CD4-positive, CD25-positive, alpha-beta regulatory T cell (primary cell): Measurements from ENCODE around the gene ASPDH. TPM values are rescaled to one million over a fixed set of nuclear protein-coding genes. Genes with fewer than 3 reads are reported as not detected.

Source experiments
- ATAC-seq, 2 donors: fragments of 150-1000 bp; cut with Tn5 transposase; one replicate each; pipeline ENCODE4 v1.10.0; 2021; ENCODE audit warnings: low read depth in 2 of 2, moderate number of reproducible peaks in 2 of 2, moderate library complexity in 1 of 2
- DNase-seq, 3 donors: peaks; one replicate each; pipeline versions ENCODE4 v3.0.0 to v3.0.0-alpha.2; 2012 to 2022; ENCODE audit warnings: mixed read lengths in 1 of 3
- H3K27ac ChIP-seq: one replicate; pipeline ENCODE4 v1.7.0; 2013; ENCODE audit warnings: mild to moderate bottlenecking, low read length; ENCODE audit not compliant: insufficient read depth, poor library complexity, severe bottlenecking
- H3K27me3 ChIP-seq: one replicate; pipeline ENCODE4 v1.7.0; 2013; ENCODE audit warnings: low read length; ENCODE audit not compliant: control insufficient read depth, insufficient read depth
- H3K36me3 ChIP-seq: one replicate; pipeline ENCODE4 v1.7.0; 2013; ENCODE audit warnings: mild to moderate bottlenecking, low read length, moderate library complexity; ENCODE audit not compliant: control insufficient read depth, insufficient read depth
- H3K4me1 ChIP-seq: 2 replicates; pipeline ENCODE4 v1.7.0; 2013; ENCODE audit warnings: mild to moderate bottlenecking, low read length; ENCODE audit not compliant: insufficient read depth, control insufficient read depth, poor library complexity, severe bottlenecking
- H3K4me3 ChIP-seq: one replicate; pipeline ENCODE4 v1.7.0; 2013; ENCODE audit warnings: low read depth, mild to moderate bottlenecking, low read length, moderate library complexity
- H3K9me3 ChIP-seq, 2 experiments: 1 replicate in 1 of 2; 2 replicates in 1 of 2; pipeline ENCODE4 v1.7.0; 2013; ENCODE audit warnings: low read length in 2 of 2, mild to moderate bottlenecking in 1 of 2, moderate library complexity in 1 of 2; ENCODE audit not compliant: control insufficient read depth in 2 of 2
- H3K27ac Mint-ChIP-seq, 3 donors: one replicate each; pipeline ENCODE4 v1.8.0; 2020 to 2022; ENCODE audit warnings: mild to moderate bottlenecking in 3 of 3, mixed read lengths in 3 of 3, moderate library complexity in 2 of 3
- H3K27me3 Mint-ChIP-seq: one replicate; pipeline ENCODE4 v1.8.0; 2022; ENCODE audit warnings: mild to moderate bottlenecking, mixed read lengths
- H3K36me3 Mint-ChIP-seq: one replicate; pipeline ENCODE4 v1.8.0; 2020; ENCODE audit warnings: mixed read lengths
- H3K4me1 Mint-ChIP-seq, 4 donors: one replicate each; pipeline ENCODE4 v1.8.0; 2020 to 2022; ENCODE audit warnings: mixed read lengths in 4 of 4, mild to moderate bottlenecking in 1 of 4
- H3K4me3 Mint-ChIP-seq, 4 donors: one replicate each; pipeline ENCODE4 v1.8.0; 2020 to 2022; ENCODE audit warnings: mild to moderate bottlenecking in 4 of 4, mixed read lengths in 4 of 4, moderate library complexity in 3 of 4
- H3K9me3 Mint-ChIP-seq, 7 donors: one replicate each; pipeline ENCODE4 v1.8.0; 2020 to 2022; ENCODE audit warnings: mixed read lengths in 7 of 7, mild to moderate bottlenecking in 3 of 7, moderate library complexity in 2 of 7
- polyA plus RNA-seq, 4 donors: library from polyadenylated mRNA; unstranded; fragments of 300-500 nt; fragmentation: Illumina TruSeq; gene quantifications; one replicate each; pipeline ENCODE4 v1.2.3, GENCODE V29; 2021
- total RNA-seq: library from RNA; stranded (reverse); gene quantifications from one replicate; pipeline ENCODE4 v1.2.3, GENCODE V29; 2022

Gene ASPDH
- total and polyA plus RNA-seq, 5 donors from 2014 or later = not detected

DNA sequence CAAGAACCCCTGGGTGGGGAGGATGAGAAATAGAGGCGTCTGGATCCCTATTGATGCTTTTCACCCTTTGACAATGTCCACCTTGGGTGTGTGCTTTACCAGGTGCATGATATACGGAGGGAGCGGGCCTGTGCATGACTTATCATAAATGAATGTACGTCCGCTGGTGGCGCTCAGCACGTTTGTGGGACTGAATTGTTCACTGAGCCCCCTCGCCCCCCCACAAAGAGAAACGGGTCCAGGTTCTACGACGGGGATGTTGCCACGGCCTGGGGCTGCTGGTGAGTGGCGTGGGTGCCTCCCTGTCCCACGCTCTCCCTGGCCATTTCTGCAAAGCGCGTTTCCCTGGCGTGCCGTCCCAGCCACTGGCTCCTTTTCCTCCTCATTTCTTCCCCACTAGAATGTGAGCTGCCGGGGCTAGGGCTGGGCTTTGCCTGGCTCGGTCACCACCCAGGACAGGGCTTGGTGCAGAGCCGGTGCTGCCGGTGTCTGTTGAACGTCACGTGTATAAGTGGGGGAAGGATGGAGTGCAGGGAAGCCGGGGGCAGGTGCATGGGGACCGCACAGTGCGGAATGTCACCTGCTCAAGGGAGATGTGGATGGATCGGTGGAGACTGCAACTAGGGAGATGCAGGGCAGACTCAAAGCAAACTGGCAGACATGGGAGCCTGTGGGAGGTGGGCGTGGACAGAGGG lies 33.0 kb upstream of the ASPDH start:
- H3K9me3 Mint-ChIP-seq = no peaks in the 10 kb centered on the region
- no peak overlapping the region for H3K4me3 ChIP-seq
- H3K27ac Mint-ChIP-seq = no peak overlapping the region
- no peaks in the 10 kb centered on the region for H3K36me3 ChIP-seq
- no peaks in the 10 kb centered on the region for H3K9me3 ChIP-seq
- ATAC-seq = no peak
- no peaks in the 10 kb centered on the region for H3K27me3 ChIP-seq
- no peak overlapping the region for H3K27ac ChIP-seq
- no peak overlapping the region for H3K4me3 Mint-ChIP-seq
- no peaks in the 10 kb centered on the region for H3K4me1 ChIP-seq
- DNase-seq = no peak
- no peaks in the 10 kb centered on the region for H3K36me3 Mint-ChIP-seq
- peaks cover 7% of the 10 kb centered on the region for H3K27me3 Mint-ChIP-seq
- peaks cover 0 to 3% (median 0%) of the 10 kb centered on the region in 4 donors for H3K4me1 Mint-ChIP-seq

DNA sequence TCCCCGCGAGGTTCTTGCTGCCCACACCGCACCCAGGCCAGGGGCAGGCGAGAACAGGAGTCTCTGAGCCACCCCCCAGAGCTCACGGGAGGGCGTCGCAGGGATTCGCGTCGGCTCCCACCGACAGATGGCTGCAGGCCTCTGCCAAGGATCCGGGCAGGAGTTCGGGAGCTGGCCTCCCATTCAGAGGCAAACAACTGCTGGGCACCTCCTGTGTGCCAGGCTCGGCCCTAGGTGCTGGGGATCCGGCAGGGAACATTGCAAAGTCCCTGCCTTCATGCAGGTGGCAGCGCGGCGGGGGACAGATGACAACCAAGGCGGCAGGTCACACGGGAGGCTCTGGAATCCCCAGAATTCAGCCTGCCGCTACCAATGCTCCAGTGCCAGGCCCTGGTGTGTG lies 29.2 kb upstream of the ASPDH start:
- DNase-seq (no peak), ATAC-seq (no peak)
- H3K9me3 ChIP-seq = no peaks in the 10 kb centered on the region
- Mint-ChIP-seq H3K27ac (no peak overlapping the region), H3K27me3 (peaks cover 6% of the 10 kb centered on the region), H3K9me3 (no peaks in the 10 kb centered on the region), H3K4me1 (no peaks in the 10 kb centered on the region), H3K4me3 (no peak overlapping the region), H3K36me3 (no peaks in the 10 kb centered on the region)
- H3K4me1 ChIP-seq = no peaks in the 10 kb centered on the region
- H3K27ac ChIP-seq = no peak overlapping the region
- H3K27me3 ChIP-seq = no peaks in the 10 kb centered on the region
- H3K4me3 ChIP-seq = no peak overlapping the region
- H3K36me3 ChIP-seq = no peaks in the 10 kb centered on the region

DNA sequence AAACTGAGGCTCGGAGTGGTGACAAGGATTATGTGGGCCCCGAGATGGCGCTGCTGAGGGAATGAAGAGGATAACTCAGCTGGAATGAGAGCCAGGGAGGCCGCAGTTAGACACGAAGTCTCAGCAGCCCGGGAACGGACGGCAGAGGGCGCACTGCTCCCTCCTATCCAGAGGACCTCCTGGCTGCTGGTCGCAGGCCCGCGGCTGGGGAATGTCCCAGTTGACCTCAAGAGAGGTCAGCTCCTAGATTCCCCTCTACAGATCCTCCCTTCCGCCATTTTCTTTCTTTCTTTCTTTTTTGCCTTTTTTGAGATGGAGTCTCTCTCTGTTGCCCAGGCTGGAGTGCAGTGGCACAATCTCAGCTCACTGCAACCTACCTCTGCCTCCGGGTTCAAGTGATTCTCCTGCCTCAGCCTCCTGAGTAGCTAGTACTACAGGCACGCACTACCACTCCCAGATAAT lies 24.1 kb upstream of the ASPDH start:
- no peak overlapping the region for H3K4me3 Mint-ChIP-seq
- H3K27ac Mint-ChIP-seq = peak overlapping the region in 2 of 3 donors; percentile 14 to 55
- H3K36me3 ChIP-seq = no peaks in the 10 kb centered on the region
- no peaks in the 10 kb centered on the region for H3K4me1 Mint-ChIP-seq
- peaks cover 0 to 7% (median 0%) of the 10 kb centered on the region in 7 donors for H3K9me3 Mint-ChIP-seq
- H3K4me3 ChIP-seq = no peak overlapping the region
- peaks cover 0 to under 1% of the 10 kb centered on the region in 2 experiments for H3K9me3 ChIP-seq
- ATAC-seq (no peak), DNase-seq (peak in 2 of 3 donors; percentile 36 to 47)
- peaks cover 9% of the 10 kb centered on the region for H3K27me3 Mint-ChIP-seq
- H3K4me1 ChIP-seq = no peaks in the 10 kb centered on the region
- no peaks in the 10 kb centered on the region for H3K27me3 ChIP-seq
- H3K36me3 Mint-ChIP-seq = no peaks in the 10 kb centered on the region
- H3K27ac ChIP-seq = no peak overlapping the region

DNA sequence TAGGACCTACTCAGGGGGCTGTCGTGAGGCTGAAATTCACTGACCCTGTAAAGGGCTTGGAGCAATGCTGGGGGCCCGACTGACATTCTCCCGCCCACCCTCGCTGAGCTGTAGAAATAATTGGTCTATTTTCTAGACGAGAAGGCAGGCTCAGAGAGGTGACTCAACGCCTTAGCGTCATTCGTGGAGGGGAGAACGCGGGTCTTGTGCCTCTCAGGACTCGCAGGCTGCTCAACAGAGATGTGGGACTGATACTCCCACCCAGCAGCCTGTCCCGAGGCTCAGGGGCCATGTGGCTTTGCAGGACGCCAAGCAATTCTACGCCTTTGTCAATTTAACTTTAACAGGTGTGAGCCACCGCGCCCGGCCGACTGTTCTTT lies 23.6 kb upstream of the ASPDH start:
- peak overlapping the region in 1 of 3 donors; percentile 55 for H3K27ac Mint-ChIP-seq
- peaks cover 0 to 2% of the 10 kb centered on the region in 2 experiments for H3K9me3 ChIP-seq
- no peaks in the 10 kb centered on the region for H3K36me3 ChIP-seq
- H3K4me1 Mint-ChIP-seq = no peaks in the 10 kb centered on the region
- DNase-seq (no peak), ATAC-seq (no peak)
- peaks cover 0 to 12% (median 2%) of the 10 kb centered on the region in 7 donors for H3K9me3 Mint-ChIP-seq
- H3K4me3 ChIP-seq = no peak overlapping the region
- no peak overlapping the region for H3K27ac ChIP-seq
- H3K4me1 ChIP-seq = no peaks in the 10 kb centered on the region
- no peaks in the 10 kb centered on the region for H3K36me3 Mint-ChIP-seq
- H3K27me3 ChIP-seq = peaks cover 1% of the 10 kb centered on the region
- peaks cover 13% of the 10 kb centered on the region for H3K27me3 Mint-ChIP-seq
- no peak overlapping the region for H3K4me3 Mint-ChIP-seq

DNA sequence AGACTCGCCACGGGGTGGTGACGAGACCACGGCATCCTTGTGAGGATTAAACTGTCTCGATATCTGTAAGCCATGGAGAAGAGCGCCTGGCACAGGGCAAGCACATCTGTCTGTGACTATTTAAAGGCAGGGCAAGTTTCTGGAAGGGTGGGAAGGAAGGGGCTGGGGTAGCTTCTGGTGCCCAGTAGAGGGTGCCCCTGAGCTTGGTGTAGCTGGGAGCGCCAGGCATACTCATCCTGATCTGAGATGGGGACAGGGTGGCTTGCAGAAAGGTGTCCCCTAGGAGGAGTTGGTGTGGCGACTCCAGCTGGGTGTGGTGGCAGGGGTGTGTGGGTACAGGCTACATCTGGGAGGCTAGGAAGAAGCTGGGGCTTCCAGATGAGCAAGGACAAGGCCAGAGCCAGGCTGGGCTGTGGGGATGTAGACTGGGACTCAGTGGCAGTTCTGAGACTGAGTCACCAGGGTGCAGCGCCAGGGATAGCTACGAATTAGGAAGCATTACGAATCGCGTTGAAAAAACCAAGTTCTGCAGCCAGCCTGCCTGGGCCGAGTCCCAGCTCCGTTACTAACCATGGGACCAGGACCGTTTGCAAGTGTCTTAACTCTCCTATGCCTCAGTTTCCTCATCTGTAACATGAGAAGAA lies 23.1 kb upstream of the ASPDH start:
- peaks cover 1% of the 10 kb centered on the region for H3K27me3 ChIP-seq
- H3K9me3 ChIP-seq = peaks cover 0 to 2% of the 10 kb centered on the region in 2 experiments
- Mint-ChIP-seq H3K4me3 (no peak overlapping the region), H3K9me3 (peaks cover 0 to 13% (median 3%) of the 10 kb centered on the region in 7 donors), H3K27me3 (peaks cover 17% of the 10 kb centered on the region), H3K4me1 (no peaks in the 10 kb centered on the region), H3K27ac (no peak overlapping the region), H3K36me3 (no peaks in the 10 kb centered on the region)
- H3K27ac ChIP-seq = no peak overlapping the region
- no peak for DNase-seq
- no peaks in the 10 kb centered on the region for H3K36me3 ChIP-seq
- no peaks in the 10 kb centered on the region for H3K4me1 ChIP-seq
- no peak for ATAC-seq
- H3K4me3 ChIP-seq = no peak overlapping the region

DNA sequence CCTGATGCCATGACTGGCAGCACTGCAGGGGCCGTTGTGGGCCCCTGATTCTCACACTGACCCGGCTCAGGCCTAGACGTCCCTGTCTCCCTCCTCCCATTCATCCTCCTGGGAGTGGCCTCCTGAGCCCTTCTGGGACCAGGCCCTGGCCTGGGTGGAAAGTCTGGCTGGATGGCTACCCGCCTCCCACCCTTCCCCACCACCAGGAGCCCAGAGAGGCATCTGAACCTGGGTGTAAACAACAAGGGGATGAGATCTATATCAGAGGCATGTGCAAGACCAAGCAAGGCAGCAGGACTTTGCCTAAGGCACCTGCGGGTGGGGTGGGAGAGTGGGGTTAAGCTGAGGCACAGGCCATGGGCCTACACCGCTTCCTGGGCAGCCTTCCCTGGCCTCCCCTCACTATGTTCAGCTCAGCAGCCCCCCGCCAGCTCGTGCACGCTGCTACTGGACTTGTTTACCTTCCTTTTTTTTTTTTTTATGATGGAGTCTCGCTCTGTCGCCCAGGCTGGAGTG lies 22.0 kb upstream of the ASPDH start:
- peaks cover 0 to 13% (median 3%) of the 10 kb centered on the region in 7 donors for H3K9me3 Mint-ChIP-seq
- no peaks in the 10 kb centered on the region for H3K4me1 Mint-ChIP-seq
- Histone ChIP-seq H3K4me1 (no peaks in the 10 kb centered on the region), H3K27ac (no peak overlapping the region), H3K36me3 (no peaks in the 10 kb centered on the region), H3K4me3 (no peak overlapping the region), H3K9me3 (peaks cover 0 to 2% of the 10 kb centered on the region in 2 experiments), H3K27me3 (peaks cover 1% of the 10 kb centered on the region)
- no peak for DNase-seq
- H3K36me3 Mint-ChIP-seq = no peaks in the 10 kb centered on the region
- H3K27me3 Mint-ChIP-seq = peaks cover 17% of the 10 kb centered on the region
- H3K27ac Mint-ChIP-seq = no peak overlapping the region
- no peak for ATAC-seq
- H3K4me3 Mint-ChIP-seq = no peak overlapping the region

DNA sequence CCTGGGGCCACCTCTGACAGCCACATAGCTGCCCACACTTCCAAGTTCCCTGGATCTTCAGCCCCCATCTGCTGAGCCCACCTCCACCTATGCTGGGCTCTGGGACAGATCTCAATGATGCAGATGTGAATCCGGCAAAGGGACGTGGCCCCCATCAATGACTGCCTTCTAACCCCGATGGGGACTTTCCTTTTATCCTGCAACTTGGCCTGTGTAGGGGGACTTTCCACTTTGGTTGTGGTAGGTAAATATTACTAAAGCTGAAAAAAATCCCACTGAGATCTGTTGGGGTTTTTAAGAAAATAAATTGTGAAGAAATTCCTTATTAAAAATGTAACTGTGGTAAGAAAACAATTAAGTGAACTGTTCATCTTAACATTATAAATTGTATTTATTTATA lies 20.8 kb upstream of the ASPDH start:
- Mint-ChIP-seq H3K4me3 (no peak overlapping the region), H3K4me1 (no peaks in the 10 kb centered on the region), H3K9me3 (peaks cover 0 to 13% (median 3%) of the 10 kb centered on the region in 7 donors), H3K27me3 (peaks cover 17% of the 10 kb centered on the region), H3K36me3 (no peaks in the 10 kb centered on the region), H3K27ac (no peak overlapping the region)
- H3K27me3 ChIP-seq = peaks cover 1% of the 10 kb centered on the region
- H3K4me1 ChIP-seq = no peaks in the 10 kb centered on the region
- DNase-seq (no peak), ATAC-seq (no peak)
- H3K4me3 ChIP-seq = no peak overlapping the region
- H3K36me3 ChIP-seq = no peaks in the 10 kb centered on the region
- peaks cover 0 to 2% of the 10 kb centered on the region in 2 experiments for H3K9me3 ChIP-seq
- H3K27ac ChIP-seq = no peak overlapping the region
